ENCODE data around the gene SULT2A1. TPM values are rescaled to one million over a fixed set of nuclear protein-coding genes. Genes with fewer than 3 reads are reported as not detected.

Gene SULT2A1
- total and polyA plus RNA-seq, 2 of the 8 experiments (the other 6 are each of a cell fraction or from before 2014, with no cell fraction given), result not detected

DNA sequence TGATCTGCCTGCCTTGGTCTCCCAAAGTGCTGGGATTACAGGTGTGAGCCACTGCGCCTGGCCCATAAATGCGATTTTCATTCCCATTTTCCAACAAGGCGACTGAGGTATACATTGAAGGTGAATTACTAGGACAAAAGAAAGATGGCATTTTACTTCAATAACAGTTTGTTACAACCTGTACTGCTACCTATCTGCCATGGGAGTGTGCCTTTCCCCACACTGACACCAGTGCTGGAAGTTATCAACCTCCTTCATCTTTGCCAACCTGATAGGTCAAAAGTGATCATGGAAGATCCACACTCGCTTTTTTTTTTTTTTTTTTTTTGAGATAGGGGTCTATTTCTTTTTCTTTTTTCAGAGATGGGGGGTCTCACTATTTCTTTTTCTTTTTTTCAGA lies 53.4 kb downstream of the SULT2A1 start:
- Histone ChIP-seq H4K20me1 (replicated peaks in 1 of 2; ENCODE audit: control insufficient read depth in 1 of 2, insufficient read depth in 2 of 2, low read length in 2 of 2) (no peaks in the 10 kb centered on the region), H3K14ac (ENCODE audit: insufficient read length) (no peak overlapping the region), H3K56ac (replicated peaks; ENCODE audit: insufficient read length, low read depth, low read length) (no peak overlapping the region), H4K5ac (ENCODE audit: insufficient read length, low read depth, low read length) (no peak overlapping the region), H3K23ac (ENCODE audit: insufficient read length) (no peak overlapping the region), H2BK120ac (replicated peaks; ENCODE audit: low read depth, low read length) (no peak overlapping the region), H3K18ac (ENCODE audit: extremely low read depth, low read length) (no peak overlapping the region), H3K27me3 (replicated peaks in 1 of 4; ENCODE audit: control insufficient read depth in 3 of 4, extremely low read depth in 1 of 4, insufficient read depth in 3 of 4, low read length in 3 of 4) (no peaks in the 10 kb centered on the region), H2AK5ac (ENCODE audit: low read depth, low read length) (no peak overlapping the region), H2AFZ (ENCODE audit: low read length) (no peak overlapping the region), H3K4me3 (ENCODE audit: extremely low read depth in 1 of 4, insufficient read depth in 2 of 4, low read depth in 3 of 4, low read length in 4 of 4) (no peak overlapping the region), H2BK15ac (ENCODE audit: low read length) (no peak overlapping the region), H3K36me3 (ENCODE audit: control insufficient read depth in 2 of 4, insufficient read depth in 4 of 4, low read length in 3 of 4) (no peaks in the 10 kb centered on the region), H3K4ac (replicated peaks; ENCODE audit: insufficient read length, low read depth, low read length) (no peak overlapping the region), H3K27ac (ENCODE audit: low read depth, low read length) (no peak overlapping the region), H3K79me2 (ENCODE audit: control insufficient read depth in 1 of 2, insufficient read depth in 2 of 2, low read length in 2 of 2) (no peaks in the 10 kb centered on the region), H4K8ac (ENCODE audit: extremely low read depth, insufficient read depth, low read length) (no peak overlapping the region), H4K91ac (replicated peaks; ENCODE audit: insufficient read length, low read length) (no peak overlapping the region), H2BK20ac (ENCODE audit: low read length) (no peak overlapping the region), H3K4me2 (ENCODE audit: insufficient read depth in 1 of 2, low read depth in 2 of 2, low read length in 2 of 2) (no peak overlapping the region), H3K4me1 (replicated peaks in 1 of 4; ENCODE audit: control insufficient read depth in 3 of 4, insufficient read depth in 4 of 4, low read length in 3 of 4) (peaks cover 0 to 4% (median 0%) of the 10 kb centered on the region in 4 experiments; a peak in 2 of 7 replicates), H2BK5ac (ENCODE audit: low read depth, low read length) (no peak overlapping the region), H2BK12ac (ENCODE audit: low read depth, low read length) (no peak overlapping the region), H3K9ac (replicated peaks in 1 of 4; ENCODE audit: extremely low read depth in 1 of 4, low read depth in 3 of 4, low read length in 3 of 4) (no peak overlapping the region), H3K79me1 (ENCODE audit: low read depth, low read length) (no peaks in the 10 kb centered on the region), H3K23me2 (ENCODE audit: low read depth, low read length) (no peaks in the 10 kb centered on the region; the same call in 1 of the 2 replicates), H3K9me3 (ENCODE audit: insufficient read depth in 2 of 2, low read depth in 1 of 2, low read length in 1 of 2) (no peaks in the 10 kb centered on the region)
- TF ChIP-seq CTCF (IDR thresholded peaks at IDR 0.05; ENCODE audit: control extremely low read depth in 1 of 3, insufficient read depth in 1 of 3, low read depth in 1 of 3, low read length in 3 of 3) (peak in 2 of 3 experiments; percentile 16 to 17; a peak in 2 of 4 replicates), RAD21 (IDR thresholded peaks at IDR 0.05 in 1 of 2, conservative IDR thresholded peaks at IDR 0.05 in 1 of 2; ENCODE audit: low read depth in 2 of 2, low read length in 2 of 2) (peak; percentile 21 to 28; a peak in 1 of 4 replicates), KDM1A (IDR thresholded peaks at IDR 0.05; ENCODE audit: borderline replicate concordance, low read length) (no peak)
- ChIA-PET CTCF (ENCODE audit: partially characterized antibody) (no interaction called here), POLR2A (ENCODE audit: partially characterized antibody) (no interaction called here)
- FAIRE-seq (no peak), DNase-seq (ENCODE audit: low read depth in 1 of 2, low spot score in 2 of 2) (no peak)
- WGBS, 2 experiments (ENCODE audit: extremely low coverage in 1 of 2, insufficient coverage in 1 of 2, insufficient read length in 1 of 2, insufficient replicate concordance in 2 of 2, low coverage in 1 of 2, low lambda C conversion rate in 2 of 2, missing lambda C conversion rate in 1 of 2), result 100% methylated on average over 3 of the region's 4 CpGs; no CpG with 5 or more reads in 1 of the 2 experiments
